HG02970 (cell line): ENCODE data around the gene ZP3.
"Not testable (repeated sequence)": the region's sequence is repeated elsewhere in the genome, so short reads cannot be mapped to it uniquely, and the experiment has no call there.

ENCODE experiments used
- ATAC-seq: cut with Tn5 transposase; IDR thresholded peaks from one replicate; pipeline ENCODE4 v1.9.1; 2021; ENCODE audit warnings: mild to moderate bottlenecking, moderate library complexity, moderate number of reproducible peaks; ENCODE audit not compliant: unreplicated experiment, low FRiP score

Gene ZP3

GRCh38 chr7:76439120-76439888, 14.6 kb downstream of the ZP3 start:
- ATAC-seq, result not testable (repeated sequence)

GRCh38 chr7:76440404-76440803, 15.7 kb downstream of the ZP3 start:
- ATAC-seq, result not testable (repeated sequence)

GRCh38 chr7:76441792-76442191, 17.0 kb downstream of the ZP3 start:
- ATAC-seq, result not testable (repeated sequence)

GRCh38 chr7:76442664-76443446, 18.1 kb downstream of the ZP3 start:
- ATAC-seq, result not testable (repeated sequence)

- ATAC-seq, result not testable (repeated sequence)
These were observed 19.1 kb downstream of the ZP3 start for GRCh38 chr7:76443846-76444245.

GRCh38 chr7:76445577-76446008, 20.8 kb downstream of the ZP3 start:
- ATAC-seq, result peak; percentile 80

- ATAC-seq, result not testable (repeated sequence)
These were observed 32.3 kb downstream of the ZP3 start for GRCh38 chr7:76457017-76457416.

GRCh38 chr7:76458504-76458903, 33.8 kb downstream of the ZP3 start:
- not testable (repeated sequence) for ATAC-seq

GRCh38 chr7:76460767-76461166, 36.0 kb downstream of the ZP3 start:
- not testable (repeated sequence) for ATAC-seq

- ATAC-seq, result peak; percentile 96
These were observed 36.8 kb downstream of the ZP3 start, which contains the start of gene DTX2 for GRCh38 chr7:76461464-76462101. Gene DTX2, plus strand, starts transcription at chr7:76461709. Its CDS starts 18,801 bp downstream, at chr7:76480510.

- ATAC-seq, result not testable (repeated sequence)
These were observed 37.6 kb downstream of the ZP3 start for GRCh38 chr7:76462271-76462882.

GRCh38 chr7:76464959-76465358, 40.2 kb downstream of the ZP3 start:
- ATAC-seq, result not testable (repeated sequence)

GRCh38 chr7:76465950-76466349, 41.2 kb downstream of the ZP3 start:
- not testable (repeated sequence) for ATAC-seq

GRCh38 chr7:76467743-76468404, 43.1 kb downstream of the ZP3 start:
- not testable (repeated sequence) for ATAC-seq

GRCh38 chr7:76471556-76472221, 46.9 kb downstream of the ZP3 start:
- not testable (repeated sequence) for ATAC-seq

GRCh38 chr7:76473097-76473496, 48.3 kb downstream of the ZP3 start:
- not testable (repeated sequence) for ATAC-seq

GRCh38 chr7:76476280-76476679, 51.5 kb downstream of the ZP3 start:
- ATAC-seq, result not testable (repeated sequence)

- not testable (repeated sequence) for ATAC-seq
These were observed 52.2 kb downstream of the ZP3 start for GRCh38 chr7:76476742-76477474.

GRCh38 chr7:76479628-76480027, 54.9 kb downstream of the ZP3 start:
- not testable (repeated sequence) for ATAC-seq
